Measurements from ENCODE around the gene NALCN.

GRCh38 chr13:101384929-101385328, 31.4 kb downstream of the NALCN start:
- TF ChIP-seq BHLHE40 (IDR thresholded peaks at IDR 0.05; ENCODE audit: borderline replicate concordance) (no peak), SP1 (IDR thresholded peaks at IDR 0.05) (no peak), SUZ12 (IDR thresholded peaks at IDR 0.05) (no peak), ZNF384 (IDR thresholded peaks at IDR 0.05) (no peak), L3MBTL2 (conservative IDR thresholded peaks at IDR 0.05) (no peak), HDGF (IDR thresholded peaks at IDR 0.05; ENCODE audit: borderline replicate concordance) (no peak), CTBP1 (IDR thresholded peaks at IDR 0.05; ENCODE audit: borderline replicate concordance) (no peak), FOXK2 (IDR thresholded peaks at IDR 0.05) (no peak)

Measured in HEK293T (cell line).